Activated CD8-positive, alpha-beta T cell treated with anti-CD3 and anti-CD28 coated beads, Interleukin-2, amount 10 ng/mL, durations not matched to agents 7 days and 5 days (primary cell): ENCODE measurements around the gene FUT6. TPM values are rescaled to one million over a fixed set of nuclear protein-coding genes. Genes with fewer than 3 reads are reported as not detected.

ENCODE experiments used
- ATAC-seq: fragments of 150-1000 bp; cut with Tn5 transposase; one replicate; pipeline ENCODE4 v1.10.0; 2021; ENCODE audit warnings: moderate library complexity
- CTCF ChIA-PET: fragments of 350-600 bp; sonication (Branson Sonifier 250); formaldehyde crosslinking; loops from one replicate; lab custom pipeline; 2021; ENCODE audit warnings: antibody characterized with exemption; lab: Charles Lee
- POLR2A ChIA-PET: fragments of 350-600 bp; sonication (Branson Sonifier 250); formaldehyde crosslinking; loops from one replicate; lab custom pipeline; 2021; ENCODE audit warnings: antibody characterized with exemption; lab: Charles Lee
- DNase-seq: peaks from one replicate; pipeline ENCODE4 v3.0.0-alpha.2; 2020
- H3K27ac Mint-ChIP-seq: one replicate; pipeline ENCODE4 v1.8.0; 2021; ENCODE audit warnings: mild to moderate bottlenecking, mixed read lengths
- H3K27me3 Mint-ChIP-seq: one replicate; pipeline ENCODE4 v1.8.0; 2021; ENCODE audit warnings: low read depth, mixed read lengths
- H3K36me3 Mint-ChIP-seq: one replicate; pipeline ENCODE4 v1.8.0; 2021; ENCODE audit warnings: low read depth, mixed read lengths
- H3K4me1 Mint-ChIP-seq: one replicate; pipeline ENCODE4 v1.8.0; 2021; ENCODE audit warnings: low read depth, mixed read lengths
- H3K4me3 Mint-ChIP-seq: one replicate; pipeline ENCODE4 v1.8.0; 2021; ENCODE audit warnings: mild to moderate bottlenecking, mixed read lengths
- H3K9me3 Mint-ChIP-seq: one replicate; pipeline ENCODE4 v1.8.0; 2022; ENCODE audit warnings: mixed read lengths; ENCODE audit not compliant: insufficient read depth
- total RNA-seq, 2 experiments: library from RNA; stranded (reverse); gene quantifications; one replicate each; pipeline ENCODE4 v1.2.3, GENCODE V29; 2021

FUT6 gene
- total RNA-seq, 2 experiments from 2014 or later: 0.16 to 0.18 TPM

- ChIA-PET CTCF (interaction anchor here (1.2 to 2.9 kb wide), 2 partner anchors 17 to 20 kb away, joined by 3 to 11 read pairs; no protein-coding TSS in a partner anchor), POLR2A (interaction anchor here (0.5 kb wide), 1 partner anchor 95 kb away, joined by 3 read pairs; no protein-coding TSS in a partner anchor)
- Mint-ChIP-seq H3K36me3 (no peaks in the 10 kb centered on the region), H3K27me3 (peaks cover 3% of the 10 kb centered on the region), H3K27ac (no peak overlapping the region), H3K4me3 (no peak overlapping the region), H3K9me3 (no peaks in the 10 kb centered on the region), H3K4me1 (peaks cover 13% of the 10 kb centered on the region)
- DNase-seq (no peak), ATAC-seq (no peak)
These were observed 15.8 kb downstream of the FUT6 start for GRCh38 chr19:5823579-5824281.

- Mint-ChIP-seq H3K27ac (no peak overlapping the region), H3K27me3 (peaks cover 3% of the 10 kb centered on the region), H3K9me3 (no peaks in the 10 kb centered on the region), H3K4me3 (no peak overlapping the region), H3K4me1 (peaks cover 11% of the 10 kb centered on the region), H3K36me3 (no peaks in the 10 kb centered on the region)
- ChIA-PET POLR2A (interaction anchor here (0.6 kb wide), 1 partner anchor 81 kb away, joined by 3 read pairs; no protein-coding TSS in a partner anchor), CTCF (interaction anchor here (2.9 kb wide), 1 partner anchor 19 kb away, joined by 11 read pairs; no protein-coding TSS in a partner anchor)
- no peak for DNase-seq
- no peak for ATAC-seq
These were observed 17.2 kb downstream of the FUT6 start for GRCh38 chr19:5822181-5822844.

- ChIA-PET CTCF (interaction anchor here (1.8 kb wide), 1 partner anchor 17 kb away, joined by 7 read pairs; the partner anchor contains the start of gene NRTN), POLR2A (interaction anchor here (0.6 kb wide), 1 partner anchor 81 kb away, joined by 3 read pairs; no protein-coding TSS in a partner anchor)
- no peak overlapping the region for H3K4me3 Mint-ChIP-seq
- H3K36me3 Mint-ChIP-seq: no peaks in the 10 kb centered on the region
- ATAC-seq: no peak
- peaks cover 3% of the 10 kb centered on the region for H3K27me3 Mint-ChIP-seq
- no peak overlapping the region for H3K27ac Mint-ChIP-seq
- DNase-seq: no peak
- H3K9me3 Mint-ChIP-seq: no peaks in the 10 kb centered on the region
- H3K4me1 Mint-ChIP-seq: peaks cover 5% of the 10 kb centered on the region
These were observed 17.9 kb downstream of the FUT6 start for GRCh38 chr19:5821521-5822180.

- POLR2A ChIA-PET: interaction anchor here (0.6 kb wide), 1 partner anchor 7 kb away, joined by 3 read pairs; no protein-coding TSS in a partner anchor
- CTCF ChIA-PET: interaction anchor here (1.8 kb wide), 1 partner anchor 17 kb away, joined by 7 read pairs; the partner anchor contains the start of gene NRTN
- Mint-ChIP-seq H3K9me3 (no peaks in the 10 kb centered on the region), H3K27me3 (peaks cover 3% of the 10 kb centered on the region), H3K27ac (no peak overlapping the region), H3K36me3 (no peaks in the 10 kb centered on the region), H3K4me3 (no peak overlapping the region), H3K4me1 (no peaks in the 10 kb centered on the region)
- DNase-seq (no peak), ATAC-seq (no peak)
These were observed 18.7 kb downstream of the FUT6 start for GRCh38 chr19:5820785-5821184.

GRCh38 chr19:5818594-5818993, 20.9 kb downstream of the FUT6 start:
- Mint-ChIP-seq H3K36me3 (no peaks in the 10 kb centered on the region), H3K4me3 (no peak overlapping the region), H3K9me3 (no peaks in the 10 kb centered on the region), H3K4me1 (no peaks in the 10 kb centered on the region), H3K27me3 (peaks cover 5% of the 10 kb centered on the region), H3K27ac (no peak overlapping the region)
- POLR2A ChIA-PET: interaction anchor here (1.2 kb wide), 1 partner anchor 10 kb away, joined by 6 read pairs; no protein-coding TSS in a partner anchor
- CTCF ChIA-PET: no interaction called here
- DNase-seq (no peak), ATAC-seq (no peak)

- DNase-seq (no peak), ATAC-seq (no peak)
- H3K27me3 Mint-ChIP-seq: peaks cover 5% of the 10 kb centered on the region
- no peaks in the 10 kb centered on the region for H3K9me3 Mint-ChIP-seq
- no peaks in the 10 kb centered on the region for H3K36me3 Mint-ChIP-seq
- no peaks in the 10 kb centered on the region for H3K4me1 Mint-ChIP-seq
- CTCF ChIA-PET: no interaction called here
- H3K27ac Mint-ChIP-seq: no peak overlapping the region
- H3K4me3 Mint-ChIP-seq: no peak overlapping the region
- POLR2A ChIA-PET: interaction anchor here (0.6 kb wide), 1 partner anchor 368 kb away, joined by 3 read pairs; no protein-coding TSS in a partner anchor
These were observed 22.3 kb downstream of the FUT6 start for GRCh38 chr19:5817218-5817617.

- H3K27ac Mint-ChIP-seq: no peak overlapping the region
- ATAC-seq (no peak), DNase-seq (no peak)
- H3K4me1 Mint-ChIP-seq: no peaks in the 10 kb centered on the region
- no peak overlapping the region for H3K4me3 Mint-ChIP-seq
- ChIA-PET CTCF (interaction anchor here (3.6 kb wide), 1 partner anchor 11 kb away, joined by 23 read pairs; the partner anchor contains the start of gene NRTN), POLR2A (no interaction called here)
- no peaks in the 10 kb centered on the region for H3K36me3 Mint-ChIP-seq
- H3K9me3 Mint-ChIP-seq: no peaks in the 10 kb centered on the region
- H3K27me3 Mint-ChIP-seq: peaks cover 2% of the 10 kb centered on the region
These were observed 24.7 kb downstream of the FUT6 start for GRCh38 chr19:5814852-5815246.

- Mint-ChIP-seq H3K36me3 (no peaks in the 10 kb centered on the region), H3K9me3 (no peaks in the 10 kb centered on the region), H3K27me3 (peaks cover 2% of the 10 kb centered on the region), H3K27ac (no peak overlapping the region), H3K4me3 (no peak overlapping the region), H3K4me1 (no peaks in the 10 kb centered on the region)
- no peak for DNase-seq
- ChIA-PET POLR2A (no interaction called here), CTCF (interaction anchor here (3.6 kb wide), 1 partner anchor 10 kb away, joined by 23 read pairs; the partner anchor contains the start of gene NRTN)
- ATAC-seq: no peak
These were observed 25.2 kb downstream of the FUT6 start for GRCh38 chr19:5814123-5814851.

GRCh38 chr19:5811117-5811516, 28.4 kb downstream of the FUT6 start:
- peaks cover 10% of the 10 kb centered on the region for H3K27me3 Mint-ChIP-seq
- CTCF ChIA-PET: no interaction called here
- POLR2A ChIA-PET: interaction anchor here (1.0 kb wide), 1 partner anchor 28 kb away, joined by 3 read pairs; the partner anchor contains the start of gene FUT6

GRCh38 chr19:5809469-5809868, 30.0 kb downstream of the FUT6 start:
- ChIA-PET POLR2A (no interaction called here), CTCF (no interaction called here)
- H3K9me3 Mint-ChIP-seq: no peaks in the 10 kb centered on the region
- H3K27me3 Mint-ChIP-seq: peaks cover 15% of the 10 kb centered on the region
- no peak overlapping the region for H3K4me3 Mint-ChIP-seq
- H3K4me1 Mint-ChIP-seq: peaks cover 4% of the 10 kb centered on the region
- H3K36me3 Mint-ChIP-seq: no peaks in the 10 kb centered on the region
- ATAC-seq (no peak), DNase-seq (no peak)
- no peak overlapping the region for H3K27ac Mint-ChIP-seq

More at GRCh38 chr19:5811117-5811516, 28.4 kb downstream of the FUT6 start:
- Mint-ChIP-seq H3K9me3 (no peaks in the 10 kb centered on the region), H3K4me1 (no peaks in the 10 kb centered on the region), H3K27ac (no peak overlapping the region), H3K4me3 (no peak overlapping the region), H3K36me3 (no peaks in the 10 kb centered on the region)
- DNase-seq (no peak), ATAC-seq (no peak)

- Mint-ChIP-seq H3K9me3 (no peaks in the 10 kb centered on the region), H3K36me3 (no peaks in the 10 kb centered on the region), H3K4me1 (peaks cover 8% of the 10 kb centered on the region), H3K4me3 (no peak overlapping the region), H3K27me3 (peaks cover 19% of the 10 kb centered on the region), H3K27ac (no peak overlapping the region)
- ChIA-PET POLR2A (interaction anchor here (0.6 kb wide), 1 partner anchor 17 kb away, joined by 3 read pairs; no protein-coding TSS in a partner anchor), CTCF (interaction anchor here (1.6 kb wide), 1 partner anchor 19 kb away, joined by 5 read pairs; no protein-coding TSS in a partner anchor)
- no peak for DNase-seq
- ATAC-seq: no peak
These were observed 30.4 kb downstream of the FUT6 start for GRCh38 chr19:5809053-5809452.
